Activated CD4-positive, CD25-positive, alpha-beta regulatory T cell treated with anti-CD3 and anti-CD28 coated beads, Interleukin-2, amount 50 U/mL, for 16 hours (primary cell): ENCODE data around the gene CAPZA1.
"Not testable (repeated sequence)": the region's sequence is repeated elsewhere in the genome, so short reads cannot be mapped to it uniquely, and the experiment has no call there.

ENCODE experiments used
- DNase-seq: peaks from one replicate; pipeline ENCODE4 v3.0.0-alpha.2; 2020; ENCODE audit warnings: low read depth, low spot score

The CAPZA1 gene

DNA sequence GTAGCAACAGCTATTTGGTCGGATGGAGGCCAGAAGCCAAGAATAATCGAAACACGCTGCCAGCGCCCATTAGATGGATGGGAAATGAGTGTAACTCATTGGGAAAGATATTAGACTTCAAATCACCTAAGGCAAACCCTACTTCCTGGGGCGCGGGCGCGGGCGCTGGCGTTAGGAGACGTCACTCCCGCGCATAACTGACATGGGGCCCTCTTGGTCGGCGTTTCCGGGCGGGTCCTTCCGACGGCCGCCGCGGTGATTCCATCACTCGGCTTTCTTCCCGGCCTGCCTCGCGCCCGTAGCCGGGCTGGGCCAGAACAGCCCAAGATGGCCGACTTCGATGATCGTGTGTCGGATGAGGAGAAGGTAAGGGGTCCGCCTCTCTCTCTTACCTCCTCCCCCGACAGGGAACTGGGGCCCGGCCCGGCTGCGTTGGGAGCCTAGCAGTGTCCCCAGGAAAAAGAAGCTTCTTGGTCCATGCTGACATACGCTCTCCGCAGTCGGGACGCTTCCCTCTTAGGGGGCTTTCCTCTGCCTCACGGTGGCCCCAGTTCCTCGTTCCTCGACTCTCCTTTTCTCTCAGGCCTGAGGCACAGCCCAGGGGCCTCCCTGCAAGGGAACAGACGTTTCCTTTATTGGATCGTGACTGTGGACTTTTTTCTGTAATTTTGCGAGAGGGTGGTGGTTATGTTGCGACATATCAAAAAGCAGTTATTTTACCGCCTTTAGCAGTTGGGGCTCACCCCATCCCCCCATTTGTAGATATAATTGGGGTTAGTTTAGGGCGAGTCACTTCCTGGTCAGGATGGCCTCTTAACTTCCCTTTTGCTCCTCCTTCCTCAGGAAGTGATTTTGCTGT lies at the start of gene CAPZA1:
Gene CAPZA1, plus strand, starts transcription at position 315 of the 859 bp plus-strand sequence. Its CDS starts 13 bp downstream, at position 328.
- peak; percentile 86 for DNase-seq

DNA sequence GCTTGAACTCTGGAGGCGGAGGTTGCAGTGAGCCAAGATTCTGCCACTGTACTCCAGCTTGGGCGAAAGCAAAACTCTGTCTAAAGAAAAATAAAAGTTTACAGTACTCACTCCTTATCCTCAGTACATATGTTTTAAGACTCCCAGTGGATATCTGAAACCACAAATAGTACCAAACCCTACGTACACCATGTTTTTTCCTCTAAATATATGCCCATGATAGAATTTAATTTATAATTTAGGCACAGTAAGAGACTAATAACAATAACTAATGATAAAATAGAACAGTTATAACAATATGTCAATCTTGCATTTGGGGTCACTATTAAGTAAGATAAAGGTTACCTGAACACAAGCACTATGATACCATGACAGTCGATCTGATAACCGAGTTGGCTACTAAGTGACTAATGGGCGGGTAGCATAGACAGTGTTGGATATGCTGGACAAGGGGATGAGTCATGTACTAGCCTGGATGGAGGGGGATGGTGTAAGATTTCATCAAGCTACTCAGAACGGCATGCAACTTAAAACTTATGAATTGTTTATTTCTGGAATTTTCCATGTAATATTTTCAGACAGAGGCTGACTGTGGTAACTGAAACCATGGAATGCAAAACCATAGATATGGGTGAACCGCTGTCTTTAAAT lies 44.4 kb upstream of the CAPZA1 start:
- DNase-seq, result no peak

DNA sequence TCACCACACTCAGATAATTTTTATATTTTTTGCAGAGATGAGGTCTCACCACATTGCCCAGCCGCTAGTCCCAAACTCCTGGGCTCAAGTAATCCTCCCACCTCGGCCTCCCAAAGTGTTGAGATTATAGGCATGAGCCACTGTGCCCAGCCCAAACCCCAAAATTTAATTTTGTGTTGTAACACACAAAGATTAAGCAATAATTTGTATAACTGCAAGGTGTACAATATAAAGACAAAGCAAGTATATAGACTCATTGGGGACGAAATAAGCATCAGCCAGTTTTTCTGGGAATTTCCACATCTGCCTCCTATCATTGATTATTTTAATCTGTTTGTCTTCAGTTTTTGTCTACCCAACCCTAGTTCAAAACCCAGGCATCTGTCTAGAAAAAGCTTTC lies 43.4 kb upstream of the CAPZA1 start:
- no peak for DNase-seq

DNA sequence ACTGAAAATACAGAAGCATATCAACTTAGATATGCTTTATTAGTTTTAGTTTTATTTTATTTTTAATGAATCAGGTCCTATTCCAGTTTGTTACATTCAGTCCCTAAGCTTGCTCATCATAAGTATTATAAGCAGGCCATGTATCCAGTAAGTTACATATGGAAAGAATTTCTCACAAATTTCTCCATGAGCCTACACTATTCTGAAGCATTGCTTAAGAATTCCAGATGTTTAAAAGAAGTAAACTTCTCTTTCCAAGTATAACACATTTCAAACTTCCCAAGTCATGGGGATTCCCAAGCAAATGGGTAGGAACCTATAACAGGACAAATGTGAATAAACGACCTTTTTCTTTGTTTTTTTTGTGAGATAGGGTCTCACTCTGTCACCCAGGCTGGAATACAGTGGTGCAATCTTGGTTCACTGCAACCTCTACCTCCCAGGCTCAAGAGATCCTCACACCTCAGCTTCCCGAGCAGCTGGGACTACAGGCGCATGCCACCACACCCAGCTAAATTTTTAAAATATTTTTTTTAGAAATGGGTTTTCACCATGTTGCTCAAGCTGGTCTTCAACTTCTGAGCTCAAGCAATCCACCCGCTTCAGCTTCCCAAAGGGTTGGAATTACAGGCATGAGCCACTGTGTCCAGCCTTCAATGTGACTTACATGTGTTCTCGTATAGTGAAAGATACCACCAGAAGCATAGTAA lies 39.7 kb upstream of the CAPZA1 start:
- no peak for DNase-seq

DNA sequence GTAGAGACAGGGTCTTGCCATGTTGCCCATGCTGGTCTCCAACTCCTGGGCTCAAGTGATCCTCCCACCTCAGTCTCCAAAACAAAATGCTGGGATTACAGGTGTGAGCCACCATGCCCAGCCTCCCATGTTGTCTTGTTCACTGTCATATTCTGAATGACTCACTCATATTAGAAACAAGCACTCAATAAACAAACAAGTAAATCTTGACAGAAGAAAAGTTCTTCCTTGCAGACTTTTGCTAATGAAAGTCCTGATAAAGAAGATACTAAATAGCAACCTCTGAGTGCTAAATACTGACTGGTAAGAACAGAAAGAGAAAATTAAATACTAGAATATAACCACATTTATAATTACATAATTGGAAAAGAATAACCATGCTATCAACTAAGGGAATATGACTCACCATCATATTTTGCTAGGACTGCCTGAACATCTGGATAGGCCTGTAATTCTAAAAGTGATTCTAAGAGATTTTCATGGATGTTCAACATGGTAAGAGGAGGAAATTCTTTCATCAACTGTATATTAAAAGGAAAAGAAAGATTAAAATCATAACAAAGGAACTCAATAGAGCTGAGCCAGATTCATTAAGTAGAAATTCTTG lies 37.9 kb upstream of the CAPZA1 start:
- no peak for DNase-seq

DNA sequence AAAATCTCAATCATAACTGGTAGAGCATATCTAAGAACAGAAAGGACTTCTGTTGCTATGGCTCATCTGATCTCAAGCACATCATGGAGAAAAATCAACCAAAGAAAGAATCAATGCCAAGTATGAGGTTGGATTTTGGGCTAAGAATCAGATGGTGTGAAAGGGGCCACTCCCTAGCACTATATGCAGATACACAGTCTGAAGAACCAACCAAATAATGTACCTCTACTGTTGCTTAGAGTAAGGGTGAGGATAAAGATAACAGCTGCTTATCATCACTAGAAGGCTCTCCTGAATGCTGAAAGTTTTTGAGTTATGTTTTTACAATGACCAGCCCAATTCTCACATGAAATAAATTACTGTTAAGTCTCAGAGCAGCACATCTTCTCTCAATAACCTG lies 36.3 kb upstream of the CAPZA1 start:
- no peak for DNase-seq

GRCh38 chr1:112589766-112590165 lies 29.9 kb upstream of the CAPZA1 start:
- no peak for DNase-seq

- no peak for DNase-seq
Observed at GRCh38 chr1:112594208-112594876, 25.3 kb upstream of the CAPZA1 start.

DNA sequence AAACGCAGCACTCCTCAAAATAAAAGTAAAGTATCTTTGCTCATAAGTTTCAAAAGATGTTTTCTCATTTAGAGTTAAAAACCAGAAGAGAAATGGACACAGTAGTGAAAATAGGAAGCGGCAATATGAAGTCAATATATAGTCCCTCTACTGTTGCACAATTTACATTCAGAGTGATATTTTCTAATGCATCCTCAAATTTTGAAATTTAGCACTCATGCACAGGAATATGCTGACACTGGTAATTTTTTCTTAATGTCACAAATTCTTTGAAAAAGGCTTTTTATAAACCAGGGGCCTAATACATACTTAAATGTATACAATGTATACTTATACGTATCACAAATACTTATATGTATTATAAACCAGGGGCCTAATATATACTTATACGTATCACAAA lies 20.2 kb upstream of the CAPZA1 start:
- DNase-seq, result no peak

GRCh38 chr1:112603012-112603411 lies 16.6 kb upstream of the CAPZA1 start:
- no peak for DNase-seq

GRCh38 chr1:112603541-112603940 lies 16.1 kb upstream of the CAPZA1 start:
- DNase-seq, result no peak

- no peak for DNase-seq
Observed at GRCh38 chr1:112605633-112606327, 13.9 kb upstream of the CAPZA1 start.

DNA sequence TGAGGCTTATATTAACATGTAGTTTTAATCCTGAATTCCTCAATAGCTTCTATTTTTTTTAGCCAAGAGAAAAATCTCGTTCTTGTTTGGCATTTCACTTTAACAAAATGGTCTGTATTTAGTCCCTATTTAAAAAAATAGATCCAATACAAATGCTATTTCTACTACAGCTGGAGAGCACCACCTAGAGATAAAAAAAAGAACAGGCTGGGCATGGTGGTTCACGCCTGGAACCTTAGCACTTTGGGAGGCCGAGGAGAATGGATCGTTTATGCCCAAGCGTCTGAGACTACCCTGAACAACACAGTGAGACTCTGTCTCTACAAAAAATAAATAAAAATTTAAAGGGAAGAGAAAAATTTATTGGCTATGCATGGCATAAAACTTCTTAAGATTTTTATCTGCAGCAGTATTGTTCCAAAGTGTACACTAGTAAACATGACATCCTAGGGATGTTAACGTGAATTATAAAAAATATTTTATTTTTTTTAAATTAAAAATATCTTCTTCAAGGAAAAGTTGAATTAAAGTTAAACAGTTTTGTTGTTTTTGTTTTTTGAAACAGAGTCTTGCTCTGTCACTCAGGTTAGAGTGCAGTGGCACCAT lies 5.1 kb upstream of the CAPZA1 start:
- no peak for DNase-seq

GRCh38 chr1:112618114-112618720 lies 1.4 kb upstream of the CAPZA1 start:
- DNase-seq, result no peak

- no peak for DNase-seq
Observed at GRCh38 chr1:112618721-112619517, 713 bp upstream of the CAPZA1 start, which contains the start of gene ST7L. Gene ST7L (minus strand): TSS chr1:112619141. CDS start chr1:112619113, 28 bp downstream.

- no peak for DNase-seq
Observed at GRCh38 chr1:112620377-112620695, 704 bp downstream of the CAPZA1 start.

DNA sequence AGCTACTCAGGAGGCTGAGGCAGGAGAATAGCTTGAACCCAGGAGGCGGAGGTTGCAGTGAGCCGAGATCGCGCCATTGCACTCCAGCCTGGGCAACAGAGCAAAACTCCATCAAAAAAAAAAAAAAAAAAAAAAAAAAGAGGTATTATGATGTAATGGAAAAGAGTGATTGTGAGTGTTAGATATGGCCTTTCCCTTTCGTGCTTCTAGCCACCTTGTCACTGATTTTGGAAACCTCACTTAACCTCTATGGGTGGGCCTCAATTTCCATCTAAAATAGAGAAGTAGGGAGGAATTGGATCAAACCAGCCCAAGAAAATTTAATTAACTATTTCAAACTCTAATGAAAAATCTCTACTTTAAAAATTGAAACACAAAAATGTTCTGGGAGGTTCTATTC lies 4.9 kb downstream of the CAPZA1 start:
- DNase-seq, result not testable (repeated sequence)

DNA sequence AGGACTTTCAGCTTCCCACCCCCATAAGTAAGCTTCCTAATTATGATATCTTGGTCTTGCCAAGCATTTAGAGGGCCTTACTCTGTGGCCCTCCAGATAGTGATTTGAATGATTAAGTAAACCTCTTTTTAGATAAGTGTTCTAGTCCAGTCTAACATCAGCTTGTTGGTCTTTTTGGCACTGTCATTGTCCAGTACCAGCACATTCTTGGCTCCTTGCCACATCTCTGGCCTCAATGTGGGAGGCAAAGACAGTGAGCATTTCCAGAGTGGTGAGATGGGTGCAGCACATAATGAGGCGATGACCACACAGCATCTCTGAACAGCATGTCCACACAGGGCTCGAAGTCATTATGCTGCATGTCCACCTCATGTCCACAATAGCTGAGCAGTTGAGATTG lies 6.1 kb downstream of the CAPZA1 start:
- DNase-seq, result no peak

GRCh38 chr1:112626193-112626592 lies 6.6 kb downstream of the CAPZA1 start:
- no peak for DNase-seq
